Superior temporal gyrus (tissue), 1 donor: ENCODE measurements around the gene DNAJC10.

Experiments used
- DNase-seq: peaks from one replicate; pipeline ENCODE4 v3.0.0-alpha.2; 2016; ENCODE audit errors: extremely low spot score

The DNAJC10 gene

GRCh38 chr2:182784058-182784706 lies 68.1 kb downstream of the DNAJC10 start:
- DNase-seq, result no peak

- DNase-seq, result peak; percentile 75
Measured at GRCh38 chr2:182784777-182785176, 68.7 kb downstream of the DNAJC10 start.

GRCh38 chr2:182792441-182792840 lies 76.4 kb downstream of the DNAJC10 start:
- no peak for DNase-seq

- DNase-seq, result no peak
Measured at GRCh38 chr2:182798736-182799135, 82.7 kb downstream of the DNAJC10 start.

- no peak for DNase-seq
Measured at GRCh38 chr2:182804128-182804527, 88.1 kb downstream of the DNAJC10 start.

GRCh38 chr2:182807319-182807718 lies 91.3 kb downstream of the DNAJC10 start:
- no peak for DNase-seq

- no peak for DNase-seq
Measured at GRCh38 chr2:182810087-182810486, 94.0 kb downstream of the DNAJC10 start.

GRCh38 chr2:182814380-182814779 lies 98.3 kb downstream of the DNAJC10 start:
- DNase-seq, result no peak

- no peak for DNase-seq
Measured at GRCh38 chr2:182814804-182815203, 98.7 kb downstream of the DNAJC10 start.

GRCh38 chr2:182816866-182817265 lies 100.8 kb downstream of the DNAJC10 start:
- no peak for DNase-seq

GRCh38 chr2:182817558-182817957 lies 101.5 kb downstream of the DNAJC10 start:
- no peak for DNase-seq

- DNase-seq, result no peak
Measured at GRCh38 chr2:182818501-182818900, 102.4 kb downstream of the DNAJC10 start.

- no peak for DNase-seq
Measured at GRCh38 chr2:182818925-182819324, 102.9 kb downstream of the DNAJC10 start.

- DNase-seq, result no peak
Measured at GRCh38 chr2:182819412-182819811, 103.4 kb downstream of the DNAJC10 start.

GRCh38 chr2:182821182-182821581 lies 105.1 kb downstream of the DNAJC10 start:
- DNase-seq, result no peak

GRCh38 chr2:182822733-182823132 lies 106.7 kb downstream of the DNAJC10 start:
- DNase-seq, result no peak

GRCh38 chr2:182824056-182824766 lies 108.2 kb downstream of the DNAJC10 start:
- DNase-seq, result no peak

- DNase-seq, result no peak
Measured at GRCh38 chr2:182824767-182825158, 108.7 kb downstream of the DNAJC10 start.

GRCh38 chr2:182826064-182826463 lies 110.0 kb downstream of the DNAJC10 start:
- no peak for DNase-seq

GRCh38 chr2:182826496-182826895 lies 110.4 kb downstream of the DNAJC10 start:
- DNase-seq, result no peak

- no peak for DNase-seq
Measured at GRCh38 chr2:182827182-182827879, 111.3 kb downstream of the DNAJC10 start.

- DNase-seq, result no peak
Measured at GRCh38 chr2:182831101-182831500, 115.0 kb downstream of the DNAJC10 start.

- DNase-seq, result no peak
Measured at GRCh38 chr2:182831921-182832320, 115.9 kb downstream of the DNAJC10 start.
